HL-60/S4 treated with phorbol 12-myristate 13-acetate at 8.2 ng/mL for 4 days and 3 days (cell line): ENCODE results near the gene SLC30A1.
"Not testable (repeated sequence)": the region's sequence is repeated elsewhere in the genome, so short reads cannot be mapped to it uniquely, and the experiment has no call there.

Experiments used
- in situ Hi-C: fragments of 300-500 bp; cut with MboI; formaldehyde crosslinking; loops from 2 replicates; pipeline ENCODE4 v1.15.0; 2022; ENCODE audit warnings: low sequenced_read_pairs

Gene SLC30A1

GRCh38 chr1:211588711-211589110 lies 9.8 kb upstream of the SLC30A1 start:
- in situ Hi-C loops, result no loop called here

- in situ Hi-C loops, result no loop called here
These were observed 8.2 kb upstream of the SLC30A1 start for GRCh38 chr1:211587123-211587522.

- in situ Hi-C loops, result no loop called here
These were observed 7.6 kb upstream of the SLC30A1 start for GRCh38 chr1:211586538-211586937.

GRCh38 chr1:211583011-211583992 lies 4.3 kb upstream of the SLC30A1 start:
- in situ Hi-C loops, result no loop called here

GRCh38 chr1:211581526-211581925 lies 2.6 kb upstream of the SLC30A1 start:
- in situ Hi-C loops, result no loop called here

GRCh38 chr1:211580303-211580687 lies 1.3 kb upstream of the SLC30A1 start:
- in situ Hi-C loops, result no loop called here

GRCh38 chr1:211579440-211580302 lies 710 bp upstream of the SLC30A1 start:
- in situ Hi-C loops, result no loop called here

GRCh38 chr1:211577819-211578639 lies 932 bp downstream of the SLC30A1 start:
- in situ Hi-C loops, result no loop called here

- in situ Hi-C loops, result no loop called here
These were observed 1.6 kb downstream of the SLC30A1 start for GRCh38 chr1:211577277-211577818.

GRCh38 chr1:211576717-211577116 lies 2.2 kb downstream of the SLC30A1 start:
- in situ Hi-C loops, result no loop called here

- in situ Hi-C loops, result no loop called here
These were observed 4.3 kb downstream of the SLC30A1 start for GRCh38 chr1:211574705-211575104.

- in situ Hi-C loops, result no loop called here
These were observed 7.0 kb downstream of the SLC30A1 start for GRCh38 chr1:211571998-211572397.

GRCh38 chr1:211570378-211570777 lies 8.6 kb downstream of the SLC30A1 start:
- in situ Hi-C loops, result not testable (repeated sequence)

- in situ Hi-C loops, result no loop called here
These were observed 12.4 kb downstream of the SLC30A1 start for GRCh38 chr1:211566431-211567025.

- in situ Hi-C loops, result no loop called here
These were observed 14.9 kb downstream of the SLC30A1 start for GRCh38 chr1:211564084-211564483.

GRCh38 chr1:211559222-211560010 lies 19.5 kb downstream of the SLC30A1 start:
- in situ Hi-C loops, result no loop called here

GRCh38 chr1:211557894-211558625 lies 20.9 kb downstream of the SLC30A1 start:
- in situ Hi-C loops, result no loop called here

GRCh38 chr1:211553549-211553948 lies 25.4 kb downstream of the SLC30A1 start:
- in situ Hi-C loops, result no loop called here
